ENCODE results near the gene SMPD3. TPM values are rescaled to one million over a fixed set of nuclear protein-coding genes. Genes with fewer than 3 reads are reported as not detected.

The SMPD3 gene
- total RNA-seq, 1 experiment from 2014 or later: 0.89 TPM

DNA sequence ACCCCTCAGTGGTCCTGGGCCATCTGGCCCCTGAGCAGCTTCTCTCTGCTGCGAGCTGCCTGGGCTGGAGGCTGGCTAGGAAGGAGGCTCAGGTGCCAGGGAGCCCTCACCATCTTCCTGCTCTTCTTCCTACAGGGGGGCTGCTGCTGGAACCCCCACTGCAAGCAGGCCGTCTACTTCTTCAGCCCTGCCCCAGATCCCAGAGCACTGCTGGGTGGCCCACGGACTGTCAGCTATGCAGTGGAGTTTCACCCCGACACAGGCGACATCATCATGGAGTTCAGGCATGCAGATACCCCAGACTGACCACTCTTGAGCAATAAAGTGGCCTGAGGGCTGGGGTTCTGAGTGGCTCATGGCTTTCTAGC, 91.4 kb downstream of the SMPD3 start:
- Histone ChIP-seq H3K4me1 (ENCODE audit: control insufficient read depth in 1 of 2, insufficient read depth in 2 of 2, low read length in 2 of 2) (no peaks in the 10 kb centered on the region), H3K4me2 (ENCODE audit: low read length) (no peak overlapping the region), H2AFZ (ENCODE audit: low read depth, low read length, poor library complexity, severe bottlenecking) (no peak overlapping the region), H4K20me1 (ENCODE audit: insufficient read depth) (no peaks in the 10 kb centered on the region), H3K9ac (ENCODE audit: low read length) (no peak overlapping the region), H3K4me3 (replicated peaks in 1 of 2; ENCODE audit: low read depth in 1 of 2, low read length in 2 of 2) (no peak overlapping the region), H3K36me3 (ENCODE audit: control insufficient read depth in 1 of 2, insufficient read depth in 2 of 2, low read length in 2 of 2) (peaks cover 0 to 11% of the 10 kb centered on the region in 2 experiments; a peak in 3 of 4 replicates), H3K79me2 (ENCODE audit: insufficient read depth, low read length) (no peaks in the 10 kb centered on the region), H3K9me3 (ENCODE audit: control insufficient read depth in 1 of 2, insufficient read depth in 1 of 2, low read depth in 1 of 2, low read length in 2 of 2) (no peaks in the 10 kb centered on the region), H3K9me2 (ENCODE audit: insufficient read depth) (no peaks in the 10 kb centered on the region), H3K27me3 (ENCODE audit: insufficient read depth, low read length) (no peaks in the 10 kb centered on the region), H3K27ac (ENCODE audit: low read depth, low read length) (no peak overlapping the region)
- BruUV-seq (replicated peaks): no TSS peak
- intact Hi-C loops (cut with micrococcal nuclease): no loop called here
- RAD21 ChIA-PET (ENCODE audit: low non-redundant PET in 1 of 2, low total read pairs in 2 of 2, uncharacterized antibody in 2 of 2, unreplicated experiment in 2 of 2): no interaction called here
- TF ChIP-seq SRF (IDR thresholded peaks at IDR 0.05; ENCODE audit: low read depth) (no peak), RAD21 (IDR thresholded peaks at IDR 0.05; ENCODE audit: low read depth) (no peak), SP1 (IDR thresholded peaks at IDR 0.05; ENCODE audit: low read depth) (no peak), EGR1 (IDR thresholded peaks at IDR 0.05; ENCODE audit: low read depth) (no peak), FOSL1 (IDR thresholded peaks at IDR 0.05; ENCODE audit: low read depth) (no peak), TCF7L2 (IDR thresholded peaks at IDR 0.05; ENCODE audit: borderline replicate concordance, extremely low read depth, insufficient read depth, insufficient read length) (no peak)
- CTCF ChIA-PET: no interaction called here
- ATAC-seq (no peak), DNase-seq (ENCODE audit: low read depth, low spot score) (no peak)
- POLR2A ChIA-PET: no interaction called here

DNA sequence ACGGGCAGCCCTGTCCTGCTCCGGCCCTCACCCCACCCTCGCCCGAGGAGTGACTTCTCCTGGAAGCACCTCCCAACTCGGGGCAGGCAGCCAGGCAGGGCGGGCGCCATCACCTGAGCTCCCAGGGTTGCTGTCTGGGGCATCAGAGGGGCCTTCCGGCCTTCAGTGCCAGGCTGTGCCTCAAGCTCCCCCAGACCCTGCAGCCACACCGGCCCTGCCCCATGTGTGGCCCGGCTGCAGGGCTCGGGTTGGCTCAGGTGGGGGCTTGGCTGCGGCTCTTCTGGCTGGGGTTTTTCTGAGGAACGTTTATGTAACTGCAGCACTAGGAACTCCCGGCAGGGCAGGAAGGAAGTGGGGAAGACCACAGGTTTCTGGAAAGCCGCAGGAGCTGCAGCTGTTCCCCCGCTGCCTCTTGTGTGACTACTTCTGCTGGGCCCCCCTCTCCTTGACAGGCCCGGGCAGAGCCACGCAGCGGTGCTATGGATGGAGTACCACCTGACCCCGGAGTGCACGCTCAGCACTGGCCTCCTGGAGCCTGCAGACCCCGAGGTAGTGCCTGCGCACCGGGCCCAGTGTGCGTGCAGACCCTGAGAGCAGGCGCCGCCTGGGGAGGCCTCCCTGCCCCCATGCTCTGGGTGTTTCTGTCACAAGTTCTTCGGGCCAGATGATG, 91.9 kb downstream of the SMPD3 start:
- no peak for ATAC-seq
- TF ChIP-seq SP1 (IDR thresholded peaks at IDR 0.05; ENCODE audit: low read depth) (no peak), ZFX (IDR thresholded peaks at IDR 0.05) (no peak)
- Histone ChIP-seq H2AFZ (ENCODE audit: low read depth, low read length, poor library complexity, severe bottlenecking) (no peak overlapping the region), H3K9ac (ENCODE audit: low read length) (no peak overlapping the region), H3K27me3 (ENCODE audit: insufficient read depth, low read length) (no peaks in the 10 kb centered on the region), H3K4me3 (replicated peaks in 1 of 2; ENCODE audit: low read depth in 1 of 2, low read length in 2 of 2) (no peak overlapping the region), H4K20me1 (ENCODE audit: insufficient read depth) (no peaks in the 10 kb centered on the region), H3K4me2 (ENCODE audit: low read length) (no peak overlapping the region), H3K4me1 (ENCODE audit: control insufficient read depth in 1 of 2, insufficient read depth in 2 of 2, low read length in 2 of 2) (no peaks in the 10 kb centered on the region), H3K36me3 (ENCODE audit: control insufficient read depth in 1 of 2, insufficient read depth in 2 of 2, low read length in 2 of 2) (peaks cover 0 to 11% of the 10 kb centered on the region in 2 experiments; a peak in 3 of 4 replicates), H3K9me2 (ENCODE audit: insufficient read depth) (no peaks in the 10 kb centered on the region), H3K79me2 (ENCODE audit: insufficient read depth, low read length) (no peaks in the 10 kb centered on the region), H3K9me3 (ENCODE audit: control insufficient read depth in 1 of 2, insufficient read depth in 1 of 2, low read depth in 1 of 2, low read length in 2 of 2) (no peaks in the 10 kb centered on the region), H3K27ac (ENCODE audit: low read depth, low read length) (no peak overlapping the region)
- BruUV-seq (replicated peaks): no TSS peak
- no peak for DNase-seq (ENCODE audit: low read depth, low spot score)
- ChIA-PET CTCF (no interaction called here), POLR2A (no interaction called here), RAD21 (ENCODE audit: low non-redundant PET in 1 of 2, low total read pairs in 2 of 2, uncharacterized antibody in 2 of 2, unreplicated experiment in 2 of 2) (no interaction called here)
- intact Hi-C loops (cut with micrococcal nuclease): no loop called here

All from HCT116 (cell line).